SK-N-SH treated with all-trans-retinoic acid at 6 μM for 48 hours (cell line): ENCODE measurements around the gene ZNF486.

Experiments
- BACH2 ChIP-seq: fragments of 250-450 bp; sonication (Bioruptor Pico); IDR thresholded peaks from 2 replicates; pipeline ENCODE4 v1.9.0; 2021; ENCODE audit warnings: mild to moderate bottlenecking, borderline replicate concordance
- RARB ChIP-seq: fragments of 250-450 bp; sonication (Bioruptor Pico); IDR thresholded peaks from 2 replicates; pipeline ENCODE4 v1.8.0; 2021; ENCODE audit warnings: mild to moderate bottlenecking, moderate library complexity
- TCF4 ChIP-seq: fragments of 250-450 bp; sonication (Bioruptor Pico); IDR thresholded peaks from 2 replicates; pipeline ENCODE4 v1.8.0; 2021; ENCODE audit warnings: mild to moderate bottlenecking, moderate library complexity, borderline replicate concordance

- TF ChIP-seq BACH2 (CRISPR knock-in tag) (no peak), RARB (CRISPR knock-in tag) (no peak), TCF4 (no peak)
Measured at GRCh38 chr19:20235156-20235555, 68.1 kb downstream of the ZNF486 start.
